CD4-positive, alpha-beta T cell treated with Interleukin-17A for 4 hours (primary cell): ENCODE measurements around the gene BRINP1.

Experiments
- DNase-seq: peaks from one replicate; pipeline ENCODE4 v3.0.0-alpha.2; 2020; ENCODE audit warnings: mixed read lengths

The BRINP1 gene

GRCh38 chr9:119368681-119369581, at the start of gene BRINP1:
BRINP1 (minus strand) TSS chr9:119369435; CDS start chr9:119313355, 56,080 bp downstream.
- no peak for DNase-seq

- DNase-seq: no peak
Observed at GRCh38 chr9:119418721-119419120, 49.5 kb upstream of the BRINP1 start.

GRCh38 chr9:119416793-119417192, 47.6 kb upstream of the BRINP1 start:
- no peak for DNase-seq

GRCh38 chr9:119412399-119412798, 43.2 kb upstream of the BRINP1 start:
- no peak for DNase-seq

GRCh38 chr9:119409552-119409951, 40.3 kb upstream of the BRINP1 start:
- no peak for DNase-seq

- no peak for DNase-seq
Observed at GRCh38 chr9:119400606-119401005, 31.4 kb upstream of the BRINP1 start.

- no peak for DNase-seq
Observed at GRCh38 chr9:119398350-119398749, 29.1 kb upstream of the BRINP1 start.

DNA sequence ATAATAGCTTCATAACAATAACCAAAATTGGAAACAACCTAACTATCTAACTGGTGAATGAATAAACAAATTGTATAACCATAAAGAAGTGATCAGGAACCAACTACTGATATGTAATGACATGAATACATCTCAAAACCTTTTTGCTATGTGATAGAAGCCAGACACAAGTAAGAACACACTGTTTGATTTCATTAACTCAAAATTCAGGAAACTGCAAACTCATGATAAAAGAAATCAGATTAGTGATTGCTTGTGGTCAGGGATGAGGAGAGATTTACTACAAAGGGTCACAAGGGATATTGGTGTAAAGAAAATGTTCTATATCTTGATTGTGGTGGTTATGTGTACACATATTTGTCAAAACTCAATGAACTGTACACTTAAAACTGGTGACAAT, 22.6 kb upstream of the BRINP1 start:
- no peak for DNase-seq

DNA sequence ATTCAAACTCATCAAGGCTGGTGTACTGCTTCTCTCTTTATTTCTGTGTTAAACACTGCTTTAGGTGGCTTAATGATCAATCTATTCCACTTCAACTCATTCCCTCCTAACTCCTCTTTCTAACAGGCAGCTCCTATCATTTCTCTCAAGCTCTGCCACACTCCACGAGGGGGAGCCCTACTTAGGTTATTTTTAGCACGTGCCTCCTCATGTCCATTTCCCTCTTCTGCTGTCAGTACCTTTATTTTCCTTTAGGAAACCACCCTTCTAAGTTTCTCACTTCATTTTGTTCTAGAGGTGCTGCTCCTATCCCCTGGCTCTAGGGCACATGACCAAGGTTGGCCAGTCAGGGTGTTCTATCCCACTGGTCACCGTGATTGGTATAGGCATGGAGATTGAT, 6.7 kb upstream of the BRINP1 start:
- DNase-seq: no peak

- no peak for DNase-seq
Observed at GRCh38 chr9:119372951-119373350, 3.7 kb upstream of the BRINP1 start.

- no peak for DNase-seq
Observed at GRCh38 chr9:119370816-119371215, 1.6 kb upstream of the BRINP1 start.

DNA sequence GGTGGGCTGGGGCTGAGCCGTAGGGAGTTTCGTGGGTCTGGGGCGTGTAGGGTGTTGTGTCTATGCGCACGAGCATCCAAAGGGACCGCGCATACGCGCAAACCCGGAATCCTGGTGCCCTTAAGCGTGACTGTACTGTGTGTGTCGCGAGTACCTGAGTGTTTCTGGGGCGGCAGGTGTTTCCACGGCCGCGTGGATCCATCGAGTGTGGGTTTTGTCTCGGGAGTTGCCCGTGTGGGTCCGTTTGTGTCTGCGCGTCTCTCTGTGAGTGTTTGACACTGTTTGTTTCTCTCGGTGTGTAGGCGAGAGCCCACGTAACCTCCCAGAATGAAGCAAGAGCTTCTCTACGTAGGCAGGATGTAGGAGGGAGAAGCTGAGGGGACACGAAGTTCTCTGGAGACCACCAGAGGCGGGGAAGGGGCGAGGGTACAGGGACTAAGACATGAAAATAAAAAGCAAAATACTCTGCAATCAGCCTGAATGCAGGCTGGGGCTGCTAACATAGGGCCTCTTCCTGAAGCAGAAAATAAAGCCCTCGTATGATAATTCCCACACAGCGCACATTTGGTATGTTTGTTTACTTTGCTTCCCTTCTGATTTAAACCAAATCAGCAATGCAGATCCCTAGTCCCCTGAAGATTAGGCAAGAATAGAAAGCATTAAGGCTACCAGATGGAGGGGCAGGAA, 588 bp upstream of the BRINP1 start:
- no peak for DNase-seq

- DNase-seq: no peak
Observed at GRCh38 chr9:119368179-119368578, 1.1 kb downstream of the BRINP1 start.

- no peak for DNase-seq
Observed at GRCh38 chr9:119367683-119368075, 1.6 kb downstream of the BRINP1 start.

DNA sequence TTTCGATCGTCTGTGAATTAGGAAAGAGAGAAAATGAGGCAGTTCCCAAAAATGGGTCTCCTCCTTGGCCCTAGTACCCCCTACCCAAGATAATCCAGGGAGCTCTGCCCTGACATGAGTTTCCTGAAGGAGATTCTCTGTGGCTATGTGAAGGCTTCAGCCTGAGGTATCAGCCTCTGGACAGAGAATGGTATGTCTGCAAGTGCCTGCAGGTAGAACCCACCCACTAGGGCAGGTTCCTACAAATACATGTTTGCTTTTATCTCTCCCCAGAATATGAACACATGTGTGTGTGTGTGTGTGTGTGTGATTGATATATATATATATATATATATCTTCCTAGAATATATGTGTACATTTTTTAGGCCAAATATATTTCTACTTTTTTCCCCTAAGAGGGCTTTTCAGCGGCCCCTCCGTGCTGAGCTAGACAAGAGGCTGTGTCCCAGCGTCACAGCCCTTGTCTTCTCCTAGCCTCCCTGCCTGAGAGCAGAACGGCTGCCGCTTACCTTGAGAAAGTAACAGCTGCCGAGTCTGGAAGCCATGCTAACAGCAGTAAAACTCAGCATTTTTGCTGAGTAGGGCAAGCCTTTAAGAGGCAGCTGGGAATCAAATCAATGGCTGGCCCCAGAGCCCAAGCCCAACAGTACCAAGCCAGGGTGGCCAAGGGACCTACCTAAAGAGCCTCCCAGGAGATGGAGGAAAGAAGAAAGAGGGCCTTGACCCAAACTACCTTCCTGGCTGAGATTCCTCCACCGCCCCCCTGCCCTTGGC, 2.1 kb downstream of the BRINP1 start:
- no peak for DNase-seq

DNA sequence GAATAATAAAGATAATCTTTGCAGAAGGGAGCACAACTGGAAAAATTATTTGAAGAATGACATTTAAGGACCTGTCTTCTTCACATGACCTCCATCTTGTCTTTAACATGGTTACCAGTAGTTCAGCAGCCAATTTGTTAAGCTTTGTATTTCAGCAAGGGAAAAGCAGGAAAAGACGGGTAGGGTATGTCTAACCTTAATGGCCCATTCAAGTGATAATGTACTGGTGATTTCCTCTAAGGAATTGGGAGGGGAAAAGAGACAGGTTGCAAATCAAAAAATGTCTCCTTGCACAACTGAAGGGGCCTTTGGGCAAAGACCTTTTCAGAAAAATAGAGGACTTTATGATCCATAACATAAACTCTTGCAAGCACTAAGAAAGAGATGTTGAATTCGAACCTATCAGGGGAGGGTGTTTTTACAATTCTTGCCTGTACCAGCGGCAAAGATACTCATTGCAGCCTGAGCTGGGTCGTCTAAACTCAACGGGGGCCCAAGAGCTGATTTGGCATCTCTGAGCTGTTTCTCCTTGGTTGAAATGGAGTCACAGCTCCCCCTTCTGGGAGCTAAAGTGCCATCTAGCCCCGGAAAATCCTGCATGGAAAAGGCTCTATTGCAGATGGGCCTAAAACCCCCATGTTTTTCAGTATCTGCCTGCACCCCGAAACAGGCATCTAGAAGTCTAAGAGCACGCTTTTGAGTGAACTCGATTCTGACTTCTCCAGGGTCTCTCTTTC, 3.8 kb downstream of the BRINP1 start:
- no peak for DNase-seq

DNA sequence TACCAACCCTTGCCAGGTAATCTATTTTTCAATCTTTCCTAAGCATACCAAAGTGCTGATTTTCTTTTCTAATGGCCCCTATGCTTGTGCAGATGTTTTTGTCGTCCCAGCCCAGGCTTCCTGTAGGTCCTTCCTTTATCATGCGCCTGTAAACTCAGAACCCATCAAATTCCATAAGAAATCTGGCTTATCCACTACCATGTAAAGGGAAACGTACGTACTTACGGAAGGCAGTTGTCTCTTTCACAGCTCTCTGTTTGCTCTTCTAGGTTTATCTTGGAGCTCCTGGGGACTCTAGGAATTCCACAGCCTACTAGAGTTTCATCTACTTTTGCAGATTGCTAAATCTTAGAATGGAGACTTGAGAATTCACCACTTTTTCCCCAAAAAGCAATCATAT, 9.0 kb downstream of the BRINP1 start:
- no peak for DNase-seq

DNA sequence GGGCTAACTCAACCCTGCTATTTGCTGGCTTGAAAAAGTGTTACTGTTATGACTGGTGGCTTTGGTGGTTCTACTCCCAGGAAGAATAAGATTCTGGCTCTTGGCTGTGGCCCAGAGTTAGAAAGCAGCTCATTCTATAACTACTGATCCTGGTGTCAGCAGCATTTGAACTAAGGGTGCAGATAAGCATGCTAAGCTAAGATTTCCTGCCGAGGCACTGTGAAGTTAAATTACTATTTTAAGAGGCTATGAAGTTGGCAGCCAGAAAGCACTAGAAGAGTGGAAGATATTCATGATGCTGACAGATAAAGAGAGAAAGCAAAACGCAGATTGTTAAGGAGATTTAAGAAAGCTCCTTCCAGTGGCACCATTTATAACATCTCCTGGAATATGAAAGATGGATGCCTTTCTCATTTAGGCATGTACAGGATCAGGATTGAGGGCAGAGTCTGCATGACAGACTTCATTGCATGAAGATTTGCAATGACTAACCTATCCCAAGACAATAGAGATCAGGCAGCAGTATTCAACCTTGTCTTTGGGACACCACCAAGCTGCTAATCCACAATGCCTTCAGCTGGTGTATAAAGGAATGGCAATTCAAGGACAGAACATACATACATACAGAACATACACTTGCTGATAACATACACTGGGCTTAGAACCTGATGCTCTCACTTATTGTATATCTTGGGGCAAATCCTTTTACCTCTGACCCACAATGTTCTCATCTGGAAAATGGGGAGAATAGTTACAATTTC, 11.7 kb downstream of the BRINP1 start:
- DNase-seq: no peak

DNA sequence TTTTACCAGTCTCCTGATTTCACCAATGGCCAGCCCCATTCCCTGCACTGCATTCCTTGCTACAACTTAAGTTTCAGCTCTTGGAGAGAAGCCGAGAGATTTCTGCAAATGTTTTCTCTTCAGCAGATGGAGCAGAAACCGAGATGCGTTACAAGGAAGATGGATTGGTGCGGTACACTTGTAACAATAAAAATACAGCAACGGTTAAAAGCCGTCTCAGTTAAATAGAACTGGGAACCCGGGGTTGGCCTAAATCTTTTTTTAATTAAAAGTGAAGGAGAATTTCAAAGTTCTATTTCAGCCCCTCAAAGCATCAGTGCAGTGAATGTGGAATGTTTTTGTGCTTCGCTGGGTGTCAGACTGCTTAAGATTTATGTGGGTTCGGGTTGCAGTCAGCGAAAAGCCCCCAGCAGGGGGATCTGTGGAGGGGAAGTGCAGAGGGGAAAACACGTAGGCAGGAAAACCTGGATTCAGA, 19.8 kb downstream of the BRINP1 start:
- no peak for DNase-seq

DNA sequence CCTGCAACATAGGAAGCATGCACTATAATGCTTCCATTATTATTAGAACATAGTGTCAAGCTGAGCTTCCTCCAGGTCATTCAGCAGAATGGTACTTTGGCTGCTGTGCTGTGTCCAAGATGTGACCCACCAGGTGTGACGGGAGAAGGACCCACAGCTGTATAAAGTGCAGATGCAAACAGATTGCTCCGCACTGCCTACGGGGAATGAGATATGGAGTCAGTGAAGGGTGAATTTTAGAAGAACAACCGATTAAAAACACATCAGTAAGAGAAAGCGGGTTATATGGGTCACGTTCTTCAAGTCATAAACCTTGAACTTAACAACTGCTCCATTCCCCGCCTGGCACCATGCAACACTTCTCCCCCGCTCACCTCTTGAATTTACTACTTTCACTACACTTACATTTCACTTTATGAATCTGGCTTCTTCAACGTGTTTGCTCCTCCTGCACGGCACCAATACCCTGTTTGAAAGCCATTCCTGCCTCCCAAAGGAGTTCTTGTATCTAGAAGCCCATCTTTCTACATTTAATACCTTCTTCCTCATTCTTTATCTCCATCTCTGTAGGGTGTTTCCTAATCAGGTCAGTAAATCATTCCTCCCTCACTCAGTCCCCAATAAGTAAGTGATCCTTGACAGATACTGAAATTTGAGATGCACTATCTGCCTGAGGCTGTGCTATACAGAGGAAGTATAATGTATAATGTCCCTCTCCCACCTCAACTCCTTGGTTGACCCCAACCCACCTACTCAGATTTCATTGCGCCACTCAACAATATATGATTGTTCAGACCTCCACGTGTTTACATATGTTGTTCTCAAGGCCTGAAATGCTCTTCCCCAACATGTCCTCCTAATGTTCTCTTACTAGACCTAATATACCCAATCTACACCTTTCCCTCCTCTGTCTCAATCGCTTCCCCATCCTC, 25.9 kb downstream of the BRINP1 start:
- DNase-seq: no peak

GRCh38 chr9:119339056-119339455, 30.2 kb downstream of the BRINP1 start:
- no peak for DNase-seq
